H9 (cell line): ENCODE measurements around the gene ALOX5. TPM values are rescaled to one million over a fixed set of nuclear protein-coding genes. Genes with fewer than 3 reads are reported as not detected.

Experiments used
- DNase-seq: peaks from one replicate; pipeline ENCODE4 v3.0.0-alpha.2; 2017
- H2AFZ ChIP-seq: one replicate; pipeline ENCODE4 v1.6.1; 2013; ENCODE audit warnings: mild to moderate bottlenecking, low read length, control low read depth, moderate library complexity
- H2AK5ac ChIP-seq: 2 replicates; pipeline ENCODE4 v1.6.1; 2013; ENCODE audit warnings: low read length, control low read depth, mixed read lengths; ENCODE audit not compliant: insufficient read length
- H2BK120ac ChIP-seq: one replicate; pipeline ENCODE4 v1.6.1; 2013; ENCODE audit warnings: low read depth, mild to moderate bottlenecking, low read length, control low read depth, inconsistent platforms; ENCODE audit not compliant: poor library complexity, severe bottlenecking
- H2BK12ac ChIP-seq: 2 replicates; pipeline ENCODE4 v1.6.1; 2013; ENCODE audit warnings: low read length, control low read depth, mixed read lengths, low read depth; ENCODE audit not compliant: insufficient read length
- H2BK15ac ChIP-seq: 2 replicates; pipeline ENCODE4 v1.6.1; 2013; ENCODE audit warnings: low read depth, low read length, control low read depth
- H2BK20ac ChIP-seq: one replicate; pipeline ENCODE4 v1.6.1; 2013; ENCODE audit warnings: low read depth, mild to moderate bottlenecking, low read length, control low read depth, inconsistent platforms; ENCODE audit not compliant: poor library complexity, severe bottlenecking
- H2BK5ac ChIP-seq: 2 replicates; pipeline ENCODE4 v1.6.1; 2013; ENCODE audit warnings: low read length, control low read depth, mixed read lengths; ENCODE audit not compliant: insufficient read length
- H3K14ac ChIP-seq: 2 replicates; pipeline ENCODE4 v1.6.1; 2013; ENCODE audit warnings: low read length, control low read depth; ENCODE audit not compliant: insufficient read depth
- H3K18ac ChIP-seq: 2 replicates; pipeline ENCODE4 v1.6.1; 2013; ENCODE audit warnings: low read depth, mild to moderate bottlenecking, mixed read lengths, low read length, control low read depth; ENCODE audit not compliant: insufficient read length
- H3K23ac ChIP-seq: 2 replicates; pipeline ENCODE4 v1.6.1; 2013; ENCODE audit warnings: low read length, control low read depth, mixed read lengths, low read depth; ENCODE audit not compliant: insufficient read length
- H3K23me2 ChIP-seq: 2 replicates; pipeline ENCODE4 v1.6.1; 2013; ENCODE audit warnings: low read depth, mild to moderate bottlenecking, mixed read lengths, low read length, control low read depth; ENCODE audit not compliant: insufficient read length, poor library complexity, severe bottlenecking
- H3K27ac ChIP-seq: 2 replicates; pipeline ENCODE4 v1.5.1; 2013; ENCODE audit warnings: low read length, control low read depth, mixed read lengths, low read depth; ENCODE audit not compliant: insufficient read length
- H3K27me3 ChIP-seq: 2 replicates; pipeline ENCODE4 v1.6.1; 2013; ENCODE audit warnings: low read length, control low read depth, inconsistent platforms; ENCODE audit not compliant: insufficient read depth
- H3K4ac ChIP-seq: 2 replicates; pipeline ENCODE4 v1.6.1; 2013; ENCODE audit warnings: low read depth, mild to moderate bottlenecking, control low read depth, inconsistent platforms, low read length, moderate library complexity
- H3K4me1 ChIP-seq: 2 replicates; pipeline ENCODE4 v1.6.1; 2013; ENCODE audit warnings: low read length, control low read depth, inconsistent platforms; ENCODE audit not compliant: insufficient read depth
- H3K4me2 ChIP-seq: 2 replicates; pipeline ENCODE4 v1.6.1; 2013; ENCODE audit warnings: low read length, control low read depth, mixed read lengths; ENCODE audit not compliant: insufficient read length, insufficient read depth
- H3K56ac ChIP-seq: 2 replicates; pipeline ENCODE4 v1.6.1; 2013; ENCODE audit warnings: low read depth, mild to moderate bottlenecking, mixed read lengths, low read length, control low read depth; ENCODE audit not compliant: insufficient read length
- H3K79me1 ChIP-seq: 2 replicates; pipeline ENCODE4 v1.6.1; 2013; ENCODE audit warnings: low read depth, mild to moderate bottlenecking, moderate library complexity, low read length, control low read depth, inconsistent platforms; ENCODE audit not compliant: insufficient read depth, poor library complexity, severe bottlenecking
- H3K79me2 ChIP-seq: 2 replicates; pipeline ENCODE4 v1.6.1; 2013; ENCODE audit warnings: low read length, control low read depth, inconsistent platforms; ENCODE audit not compliant: insufficient read depth
- H3K9ac ChIP-seq: 2 replicates; pipeline ENCODE4 v1.6.1; 2013; ENCODE audit warnings: low read length, control low read depth, mixed read lengths; ENCODE audit not compliant: insufficient read length; ENCODE audit errors: extremely low read depth
- H3K9me3 ChIP-seq: one replicate; pipeline ENCODE4 v1.6.1; 2013; ENCODE audit warnings: low read depth, low read length, inconsistent platforms; ENCODE audit not compliant: control insufficient read depth
- H3T11ph ChIP-seq: one replicate; pipeline ENCODE4 v1.6.1; 2013; ENCODE audit warnings: mild to moderate bottlenecking, low read length, control low read depth, inconsistent platforms
- H4K20me1 ChIP-seq: one replicate; pipeline ENCODE4 v1.6.1; 2013; ENCODE audit not compliant: control insufficient read depth, insufficient read length, insufficient read depth
- H4K5ac ChIP-seq: 2 replicates; pipeline ENCODE4 v1.6.1; 2013; ENCODE audit warnings: low read depth, mild to moderate bottlenecking, mixed read lengths, low read length, control low read depth; ENCODE audit not compliant: insufficient read length
- H4K8ac ChIP-seq: replicated peaks from 2 replicates; pipeline ENCODE4 v1.6.1; 2013; ENCODE audit warnings: low read length, control low read depth, mixed read lengths, low read depth; ENCODE audit not compliant: insufficient read length
- H4K91ac ChIP-seq: 2 replicates; pipeline ENCODE4 v1.6.1; 2013; ENCODE audit warnings: low read depth, mild to moderate bottlenecking, moderate library complexity, mixed read lengths, low read length, control low read depth; ENCODE audit not compliant: insufficient read length
- H3K27ac Mint-ChIP-seq, 3 experiments: 2 replicates in 2 of 3; 3 replicates in 1 of 3; pipeline ENCODE4 v1.8.0; 2020 to 2021; ENCODE audit warnings: mixed read lengths in 3 of 3, mild to moderate bottlenecking in 1 of 3, moderate library complexity in 1 of 3
- H3K27me3 Mint-ChIP-seq: 2 replicates; pipeline ENCODE4 v1.8.0; 2021; ENCODE audit warnings: low read depth, mild to moderate bottlenecking, moderate library complexity, mixed read lengths
- H3K36me3 Mint-ChIP-seq, 3 experiments: 2 replicates in 2 of 3; 3 replicates in 1 of 3; pipeline ENCODE4 v1.8.0; 2020 to 2021; ENCODE audit warnings: low read depth in 3 of 3, mixed read lengths in 3 of 3; ENCODE audit not compliant: insufficient read depth in 1 of 3
- H3K4me1 Mint-ChIP-seq, 2 experiments: 2 replicates each; pipeline ENCODE4 v1.8.0; 2020; ENCODE audit warnings: mixed read lengths in 2 of 2
- H3K4me3 Mint-ChIP-seq, 2 experiments: 2 replicates in 1 of 2; 3 replicates in 1 of 2; pipeline ENCODE4 v1.8.0; 2020 to 2021; ENCODE audit warnings: mild to moderate bottlenecking in 2 of 2, mixed read lengths in 2 of 2, moderate library complexity in 1 of 2
- H3K9me3 Mint-ChIP-seq, 2 experiments: 2 replicates in 1 of 2; 3 replicates in 1 of 2; pipeline ENCODE4 v1.8.0; 2020; ENCODE audit warnings: mild to moderate bottlenecking in 2 of 2, mixed read lengths in 2 of 2, moderate library complexity in 1 of 2
- CTCF ChIP-seq: fragments of 200-600 bp; sonication (generic); conservative IDR thresholded peaks from 3 replicates; pipeline ENCODE4 v1.8.0; 2021; ENCODE audit warnings: antibody characterized with exemption, mild to moderate bottlenecking
- WGBS: extraction: QIAGEN DNeasy Blood & Tissue Kit; methylation state at CpG from one replicate; pipeline ENCODE4 v1.1.7; 2013; ENCODE audit warnings: missing lambda C conversion rate, low lambda C conversion rate, mixed read lengths; ENCODE audit not compliant: insufficient read length; ENCODE audit errors: extremely low coverage; 5-methylcytosine and 5-hydroxymethylcytosine counted together
- total RNA-seq: library from RNA; stranded (reverse); gene quantifications from 2 replicates; pipeline ENCODE4 v1.2.1, GENCODE V29; 2021

The ALOX5 gene
- total RNA-seq, 1 experiment from 2014 or later, result 3.7 TPM

- Histone ChIP-seq H2BK12ac (no peak overlapping the region), H2BK5ac (no peak overlapping the region)
These were observed 45.6 kb downstream of the ALOX5 start for GRCh38 chr10:45419676-45420025.

More at GRCh38 chr10:45419676-45420025, 45.6 kb downstream of the ALOX5 start:
- Histone ChIP-seq H3K56ac (no peak overlapping the region), H2BK120ac (no peak overlapping the region), H3K27ac (no peak overlapping the region), H4K5ac (no peak overlapping the region), H4K91ac (no peak overlapping the region), H3K4me2 (peak overlapping the region; percentile 81), H3K4me1 (no peaks in the 10 kb centered on the region; the same call in 1 of the 2 replicates), H3K23ac (no peak overlapping the region), H2BK15ac (no peak overlapping the region), H4K8ac (no peak overlapping the region), H3K79me2 (no peaks in the 10 kb centered on the region), H2AFZ (no peak overlapping the region), H4K20me1 (no peaks in the 10 kb centered on the region), H3K14ac (peak overlapping the region; percentile 88), H2BK20ac (no peak overlapping the region), H3K9me3 (no peaks in the 10 kb centered on the region), H3T11ph (no peak overlapping the region), H3K27me3 (no peaks in the 10 kb centered on the region; the same call in 1 of the 2 replicates), H2AK5ac (no peak overlapping the region), H3K4ac (no peak overlapping the region; the same call in 1 of the 2 replicates), H3K23me2 (peaks cover 14% of the 10 kb centered on the region), H3K9ac (peak overlapping the region; percentile 57), H3K18ac (peak overlapping the region; percentile 96), H3K79me1 (no peaks in the 10 kb centered on the region)
- peaks cover 0 to 2% (median 0%) of the 10 kb centered on the region in 3 experiments; a peak in 2 of 7 replicates for H3K36me3 Mint-ChIP-seq
- H3K27me3 Mint-ChIP-seq, result peaks cover 22% of the 10 kb centered on the region
- H3K4me1 Mint-ChIP-seq, result peaks cover 14 to 18% of the 10 kb centered on the region in 2 experiments
- H3K27ac Mint-ChIP-seq, result peak overlapping the region; percentile 83 to 96 (median 95); a peak in 6 of 7 replicates
- WGBS, result no CpG with 5 or more reads among the region's 12 CpGs
- no peak for TF ChIP-seq CTCF
- peaks cover 3 to 5% of the 10 kb centered on the region in 2 experiments; a peak in 3 of 5 replicates for H3K9me3 Mint-ChIP-seq
- peak overlapping the region; percentile 87 to 91 for H3K4me3 Mint-ChIP-seq
- no peak for DNase-seq
